GM21786 (cell line): ENCODE results near the gene SRSF4.
"Not testable (repeated sequence)": the region's sequence is repeated elsewhere in the genome, so short reads cannot be mapped to it uniquely, and the experiment has no call there.

Experiments
- ATAC-seq: cut with Tn5 transposase; IDR thresholded peaks from one replicate; pipeline ENCODE4 v1.9.1; 2021; ENCODE audit not compliant: unreplicated experiment

The SRSF4 gene

DNA sequence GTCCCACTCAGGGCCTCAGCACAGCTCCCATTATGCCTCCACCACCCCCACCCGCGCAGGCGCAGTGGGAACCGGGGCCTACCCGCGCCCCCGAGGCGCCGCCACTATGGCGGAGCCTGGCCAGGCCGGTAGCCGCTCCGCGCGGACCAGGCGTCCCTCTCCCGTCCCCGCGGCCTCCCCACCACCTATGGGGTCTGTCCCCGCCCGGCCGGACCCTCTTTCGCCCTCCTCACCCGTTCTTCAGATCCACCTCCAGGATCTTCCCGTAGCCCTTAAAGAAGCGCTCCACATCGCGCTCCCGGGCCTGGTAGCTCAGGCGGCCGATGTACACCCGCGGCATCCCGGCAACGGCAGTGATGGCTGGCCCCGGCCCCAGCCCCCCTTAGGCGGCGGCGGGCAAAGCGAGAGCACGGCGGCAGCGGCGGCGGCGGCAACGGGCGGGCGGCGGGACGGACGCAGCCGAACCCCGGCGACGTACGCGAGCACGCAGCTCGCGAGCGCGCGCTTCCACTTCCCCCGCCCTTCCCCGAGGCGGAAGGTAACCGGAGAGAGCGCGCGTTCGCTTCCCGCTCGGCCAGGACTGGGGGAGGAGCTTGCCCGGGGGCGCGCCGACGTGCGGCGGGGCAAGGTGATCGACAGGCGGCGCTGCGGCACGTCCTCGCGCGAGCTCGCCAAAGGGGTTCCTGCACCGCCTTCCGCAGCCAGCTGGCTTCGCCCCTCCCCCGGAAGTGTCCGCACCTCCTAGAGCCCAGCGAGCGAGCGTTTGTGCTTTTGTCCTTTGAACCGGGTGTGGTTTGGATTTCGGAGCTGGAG lies at the start of gene SRSF4:
Gene SRSF4, minus strand, starts transcription at position 488 of the 813 bp plus-strand sequence. Its CDS starts 148 bp downstream, at position 340.
- peak; percentile 88 for ATAC-seq

DNA sequence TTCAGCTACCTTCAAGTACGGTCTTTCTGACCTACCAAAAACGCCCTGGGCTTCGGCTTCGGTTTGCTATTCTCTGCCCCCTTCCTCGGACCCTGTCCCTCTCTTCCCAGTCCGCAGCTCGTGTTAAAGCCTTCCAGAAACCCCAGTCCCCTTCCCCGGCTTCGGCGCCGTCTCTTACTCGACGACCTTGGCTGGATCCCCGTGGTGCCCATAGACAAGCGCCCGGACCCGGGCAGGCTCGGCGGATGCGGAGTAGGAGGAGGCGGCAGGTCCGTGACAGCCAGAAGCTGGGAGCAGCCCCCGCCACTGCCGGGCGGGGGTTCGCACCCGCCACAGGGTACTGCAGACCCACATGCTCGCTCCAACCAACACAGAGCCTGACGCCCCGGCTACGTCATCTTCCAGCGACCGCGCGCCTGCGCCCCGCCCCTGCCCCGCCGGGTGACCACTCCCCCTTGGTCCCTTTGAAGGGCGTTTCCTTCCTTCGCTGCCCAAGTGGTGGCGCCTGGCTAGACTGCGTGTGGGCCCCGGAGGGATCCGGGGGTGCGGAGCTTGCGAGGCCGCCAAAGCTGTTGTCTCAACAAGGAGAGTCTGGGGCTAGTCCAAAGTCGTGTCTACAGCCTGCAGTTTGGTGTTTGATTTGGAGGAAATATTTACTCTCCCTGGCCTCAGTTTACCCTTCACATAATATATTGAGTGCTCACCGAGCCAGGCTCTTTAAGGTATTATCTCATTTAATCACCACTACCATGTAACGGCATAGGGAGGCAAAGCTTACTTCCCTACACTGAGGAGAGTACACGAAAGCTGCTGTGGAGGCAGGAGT lies 49.1 kb upstream of the SRSF4 start, which contains the start of gene MECR:
Gene MECR, minus strand, starts transcription at position 382 of the 826 bp plus-strand sequence. Its CDS starts 28 bp downstream, at position 354.
- peak; percentile 86 for ATAC-seq

DNA sequence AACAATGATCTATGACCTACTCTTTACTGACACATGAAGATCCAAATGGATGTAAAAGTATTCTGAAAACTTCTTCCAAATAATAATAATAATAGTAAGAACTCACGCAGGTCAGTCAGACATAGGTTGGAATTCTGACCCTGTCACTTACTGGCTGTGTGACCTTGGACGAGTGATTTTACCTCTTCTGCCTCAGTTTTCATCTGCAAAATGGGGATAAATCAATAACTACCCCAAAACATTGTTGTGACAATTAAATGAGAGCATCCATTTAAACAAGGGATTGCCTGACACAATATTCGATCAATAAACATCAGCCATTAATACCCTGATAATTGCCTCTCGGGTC lies 48.5 kb upstream of the SRSF4 start:
- ATAC-seq, result no peak

GRCh38 chr1:29227511-29227910 lies 45.8 kb upstream of the SRSF4 start:
- ATAC-seq, result no peak

GRCh38 chr1:29225361-29225760 lies 43.7 kb upstream of the SRSF4 start:
- no peak for ATAC-seq

- ATAC-seq, result no peak
Measured at GRCh38 chr1:29224356-29224837, 42.7 kb upstream of the SRSF4 start.

- ATAC-seq, result no peak
Measured at GRCh38 chr1:29223521-29223920, 41.8 kb upstream of the SRSF4 start.

GRCh38 chr1:29222686-29223085 lies 41.0 kb upstream of the SRSF4 start:
- no peak for ATAC-seq

- not testable (repeated sequence) for ATAC-seq
Measured at GRCh38 chr1:29222260-29222659, 40.6 kb upstream of the SRSF4 start.

- ATAC-seq, result no peak
Measured at GRCh38 chr1:29221296-29221695, 39.6 kb upstream of the SRSF4 start.

DNA sequence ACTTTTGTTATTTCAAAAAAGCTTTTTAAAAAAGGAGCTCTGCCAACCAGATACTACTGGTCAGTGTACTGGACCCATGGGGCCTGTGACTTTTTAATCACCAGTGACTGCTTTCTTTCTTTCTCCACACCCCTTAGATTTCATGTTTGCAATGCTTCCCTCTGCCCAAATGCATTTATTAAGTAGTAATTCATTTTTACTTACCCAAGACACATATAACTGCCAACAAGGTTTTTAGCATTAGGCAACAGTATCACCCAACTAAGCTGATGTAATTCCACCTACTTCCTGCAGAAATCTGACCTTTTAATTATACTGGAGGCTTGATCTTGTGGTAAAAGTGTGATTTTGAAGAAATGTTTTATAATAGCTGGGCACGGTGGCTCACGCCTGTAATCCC lies 36.5 kb upstream of the SRSF4 start:
- ATAC-seq, result no peak

GRCh38 chr1:29217633-29218032 lies 35.9 kb upstream of the SRSF4 start:
- ATAC-seq, result no peak

- ATAC-seq, result no peak
Measured at GRCh38 chr1:29213055-29213454, 31.4 kb upstream of the SRSF4 start.

DNA sequence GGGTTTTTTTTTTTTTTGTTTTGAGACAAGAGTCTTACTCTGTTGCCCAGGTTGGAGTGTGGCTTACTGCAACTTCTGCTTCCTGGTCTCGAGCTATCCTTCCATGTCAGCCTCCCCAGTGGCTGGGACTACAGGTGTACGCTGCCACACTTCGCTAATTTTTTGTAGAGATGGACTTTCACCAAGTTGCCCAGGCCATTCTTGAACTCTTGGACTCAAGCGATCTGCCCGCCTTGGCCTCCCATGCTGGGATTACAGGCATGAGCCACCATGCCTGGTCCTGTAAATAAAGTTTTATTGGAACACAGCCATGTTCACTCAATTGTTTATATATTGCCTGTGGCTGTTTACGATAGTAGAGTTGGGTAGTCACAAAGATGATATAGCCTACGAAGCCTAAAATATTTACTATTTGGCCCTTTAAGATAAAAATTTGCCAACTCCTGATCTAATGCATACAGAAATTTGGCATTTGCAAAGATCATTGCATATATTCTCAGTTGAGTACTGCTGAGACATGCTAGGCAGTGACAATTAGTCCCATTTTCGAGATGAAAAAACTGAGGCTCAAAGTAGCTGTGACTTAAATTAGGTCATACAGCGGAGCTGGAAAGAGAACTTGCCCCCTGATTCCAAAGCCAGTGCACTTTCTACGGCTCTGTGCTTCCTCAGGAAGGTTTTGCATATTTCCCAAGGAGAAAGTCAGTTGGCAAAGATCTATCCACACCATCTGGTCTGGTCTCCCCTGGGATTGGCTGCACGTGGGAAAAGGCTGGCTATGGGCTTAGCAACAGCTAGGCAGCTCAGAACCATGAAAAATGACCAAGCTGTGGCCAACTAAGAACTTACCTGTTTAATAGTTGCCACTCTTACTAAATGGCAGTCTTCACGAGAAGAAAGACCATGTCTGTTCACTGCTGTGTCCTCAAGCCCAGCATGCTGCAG lies 29.7 kb upstream of the SRSF4 start:
- no peak for ATAC-seq

DNA sequence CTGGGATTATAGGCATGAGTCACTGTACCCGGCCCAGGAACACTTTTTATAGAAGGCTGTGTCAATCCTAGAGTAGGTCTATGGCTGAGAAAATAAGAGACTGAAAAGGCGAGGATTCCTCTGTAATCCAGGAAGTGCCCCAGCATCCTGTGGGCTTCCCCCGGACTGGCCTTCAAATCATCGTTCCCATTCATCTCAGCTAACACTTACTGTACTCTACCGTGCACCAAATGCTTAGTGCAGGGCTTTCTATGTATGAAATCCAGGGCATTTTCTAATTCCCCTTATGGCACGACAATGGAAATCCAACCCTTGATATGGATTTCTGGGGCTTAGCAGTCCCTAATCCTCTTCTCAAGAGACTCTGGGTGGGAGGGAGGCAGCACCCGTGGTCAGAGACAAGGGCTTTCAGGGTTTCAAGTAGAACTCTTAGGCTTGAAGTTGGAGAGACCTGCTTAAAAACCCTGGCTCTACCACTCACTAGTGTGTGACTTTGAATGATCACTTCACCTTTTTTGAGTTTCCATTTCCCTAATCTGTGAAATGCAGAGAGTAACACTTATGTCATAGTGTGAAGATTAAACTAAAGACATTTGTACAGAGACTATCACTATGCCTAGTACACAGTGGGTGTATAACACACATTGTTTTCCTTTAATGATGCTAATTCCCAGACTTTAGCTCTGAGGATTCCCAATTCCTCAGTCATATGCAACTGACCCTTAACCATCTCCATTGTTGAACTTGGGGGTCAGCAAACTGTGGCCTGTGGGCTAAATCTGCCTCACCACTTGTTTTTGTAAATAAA lies 28.8 kb upstream of the SRSF4 start:
- ATAC-seq, result peak; percentile 84

GRCh38 chr1:29209173-29209572 lies 27.5 kb upstream of the SRSF4 start:
- no peak for ATAC-seq

DNA sequence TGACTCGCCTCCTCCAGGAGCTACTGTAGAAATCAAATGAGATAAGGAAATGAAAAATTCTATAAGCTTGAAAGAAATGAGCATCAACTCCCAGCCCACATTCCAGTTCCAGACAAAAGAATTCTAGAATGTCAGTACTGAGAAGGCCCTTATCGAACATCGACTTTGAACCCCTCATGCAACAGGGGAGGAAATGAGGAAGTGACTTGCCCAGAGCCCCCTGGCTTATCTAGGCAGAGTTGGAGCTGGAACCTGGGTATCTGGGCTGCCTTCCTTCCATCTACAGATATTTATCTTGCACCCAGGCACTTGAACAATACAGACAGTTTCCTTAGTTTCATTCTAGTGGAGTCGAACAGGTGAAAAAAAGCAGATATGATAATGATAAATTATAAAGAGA lies 26.7 kb upstream of the SRSF4 start:
- no peak for ATAC-seq

DNA sequence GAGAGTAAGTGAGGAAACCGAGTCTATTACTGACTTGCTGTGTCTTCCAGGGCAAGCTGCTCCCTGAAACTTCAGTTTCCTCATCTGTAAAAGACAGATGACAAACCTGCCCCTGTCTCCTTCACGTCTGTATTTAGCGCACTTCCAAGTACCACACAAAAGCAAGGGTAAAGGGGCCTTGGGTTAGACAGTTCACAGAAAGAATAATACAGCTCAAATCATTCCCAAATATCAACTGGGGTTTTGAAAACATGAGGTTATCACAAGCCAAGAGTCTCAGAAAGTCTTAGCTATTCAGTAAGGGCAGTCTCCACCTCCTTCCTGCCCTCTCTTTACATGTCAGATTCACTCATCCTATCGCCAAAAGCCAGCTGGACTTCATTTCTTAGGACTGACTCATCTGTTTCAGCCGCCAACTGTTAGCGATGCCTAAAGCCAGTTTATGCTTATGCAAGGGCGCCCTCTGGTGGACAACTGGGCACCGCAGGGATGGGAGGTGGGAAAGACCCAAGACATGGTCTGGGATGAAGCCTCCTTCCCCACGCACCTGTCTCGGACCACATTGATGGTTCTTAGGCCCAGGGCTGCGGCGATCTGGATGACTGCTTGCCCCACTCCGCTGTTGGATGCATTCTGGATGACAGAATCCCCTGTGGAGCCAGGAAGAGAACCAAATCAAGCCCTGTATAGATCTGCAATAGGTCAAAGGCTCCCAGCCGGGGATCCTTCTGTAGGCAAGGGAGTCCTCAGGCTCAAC lies 21.1 kb upstream of the SRSF4 start:
- no peak for ATAC-seq

- no peak for ATAC-seq
Measured at GRCh38 chr1:29202053-29202452, 20.4 kb upstream of the SRSF4 start.
